Immature natural killer cell (primary cell): ENCODE data around the gene RGS21. TPM values are rescaled to one million over a fixed set of nuclear protein-coding genes. Genes with fewer than 3 reads are reported as not detected.

Source experiments
- DNase-seq, 3 donors: peaks; one replicate each; pipeline ENCODE4 v3.0.0; 2022; ENCODE audit warnings: mixed read lengths in 1 of 3
- H3K27ac Mint-ChIP-seq, 6 donors: one replicate each; pipeline ENCODE4 v1.8.0; 2020; ENCODE audit warnings: mixed read lengths in 6 of 6, mild to moderate bottlenecking in 5 of 6, inconsistent platforms in 4 of 6, moderate library complexity in 3 of 6
- H3K27me3 Mint-ChIP-seq, 3 donors: one replicate each; pipeline ENCODE4 v1.8.0; 2020 to 2021; ENCODE audit warnings: low read depth in 3 of 3, mild to moderate bottlenecking in 3 of 3, mixed read lengths in 3 of 3, moderate library complexity in 3 of 3, inconsistent platforms in 1 of 3
- H3K36me3 Mint-ChIP-seq, 3 donors: one replicate each; pipeline ENCODE4 v1.8.0; 2020; ENCODE audit warnings: mixed read lengths in 3 of 3, inconsistent platforms in 2 of 3, mild to moderate bottlenecking in 2 of 3
- H3K4me1 Mint-ChIP-seq, 2 donors: one replicate each; pipeline ENCODE4 v1.8.0; 2020; ENCODE audit warnings: inconsistent platforms in 2 of 2, mild to moderate bottlenecking in 2 of 2, mixed read lengths in 2 of 2, moderate library complexity in 1 of 2
- H3K4me3 Mint-ChIP-seq, 5 donors: one replicate each; pipeline ENCODE4 v1.8.0; 2020; ENCODE audit warnings: mild to moderate bottlenecking in 5 of 5, mixed read lengths in 5 of 5, inconsistent platforms in 3 of 5, moderate library complexity in 3 of 5
- H3K9me3 Mint-ChIP-seq, 6 donors: one replicate each; pipeline ENCODE4 v1.8.0; 2020; ENCODE audit warnings: mild to moderate bottlenecking in 6 of 6, mixed read lengths in 6 of 6, inconsistent platforms in 4 of 6, moderate library complexity in 3 of 6
- polyA plus RNA-seq, 3 donors: library from polyadenylated mRNA; unstranded; fragments of 300-500 nt; fragmentation: Illumina TruSeq; gene quantifications; one replicate each; pipeline ENCODE4 v1.2.3, GENCODE V29; 2021

RGS21 gene
- polyA plus RNA-seq, 3 donors from 2014 or later: not detected

GRCh38 chr1:192350356-192350755, 33.6 kb downstream of the RGS21 start:
- DNase-seq: no peak
- H3K27ac Mint-ChIP-seq: no peak overlapping the region
- peaks cover 0 to 4% (median under 1%) of the 10 kb centered on the region in 6 donors for H3K9me3 Mint-ChIP-seq
- H3K36me3 Mint-ChIP-seq: no peaks in the 10 kb centered on the region
- no peaks in the 10 kb centered on the region for H3K4me1 Mint-ChIP-seq
- H3K4me3 Mint-ChIP-seq: no peak overlapping the region
- H3K27me3 Mint-ChIP-seq: peaks cover 0 to 2% (median 0%) of the 10 kb centered on the region in 3 donors

- Mint-ChIP-seq H3K27me3 (peaks cover 0 to 2% (median 0%) of the 10 kb centered on the region in 3 donors), H3K9me3 (peaks cover 0 to 1% (median 0%) of the 10 kb centered on the region in 6 donors), H3K27ac (no peak overlapping the region), H3K4me3 (no peak overlapping the region), H3K36me3 (no peaks in the 10 kb centered on the region), H3K4me1 (no peaks in the 10 kb centered on the region)
- DNase-seq: no peak
These were observed 34.8 kb downstream of the RGS21 start for GRCh38 chr1:192351550-192351949.

- Mint-ChIP-seq H3K27me3 (no peaks in the 10 kb centered on the region), H3K4me1 (no peaks in the 10 kb centered on the region), H3K4me3 (no peak overlapping the region), H3K27ac (no peak overlapping the region), H3K9me3 (peaks cover 0 to 8% (median under 1%) of the 10 kb centered on the region in 6 donors), H3K36me3 (no peaks in the 10 kb centered on the region)
- DNase-seq: no peak
These were observed 41.1 kb downstream of the RGS21 start for GRCh38 chr1:192357924-192358323.

- no peak for DNase-seq
- Mint-ChIP-seq H3K27me3 (no peaks in the 10 kb centered on the region), H3K4me1 (no peaks in the 10 kb centered on the region), H3K36me3 (no peaks in the 10 kb centered on the region), H3K4me3 (no peak overlapping the region), H3K9me3 (peaks cover 0 to 8% (median under 1%) of the 10 kb centered on the region in 6 donors), H3K27ac (no peak overlapping the region)
These were observed 41.6 kb downstream of the RGS21 start for GRCh38 chr1:192358402-192358801.

GRCh38 chr1:192358822-192359221, 42.0 kb downstream of the RGS21 start:
- Mint-ChIP-seq H3K27ac (no peak overlapping the region), H3K36me3 (no peaks in the 10 kb centered on the region), H3K4me1 (no peaks in the 10 kb centered on the region), H3K27me3 (no peaks in the 10 kb centered on the region), H3K9me3 (peaks cover 0 to 8% (median under 1%) of the 10 kb centered on the region in 6 donors), H3K4me3 (no peak overlapping the region)
- no peak for DNase-seq

- H3K27me3 Mint-ChIP-seq: peaks cover 0 to 2% (median 0%) of the 10 kb centered on the region in 3 donors
- H3K4me1 Mint-ChIP-seq: no peaks in the 10 kb centered on the region
- H3K4me3 Mint-ChIP-seq: no peak overlapping the region
- peaks cover 0 to 3% (median 0%) of the 10 kb centered on the region in 6 donors for H3K9me3 Mint-ChIP-seq
- no peak overlapping the region for H3K27ac Mint-ChIP-seq
- no peaks in the 10 kb centered on the region for H3K36me3 Mint-ChIP-seq
- no peak for DNase-seq
These were observed 46.4 kb downstream of the RGS21 start for GRCh38 chr1:192363177-192363576.

GRCh38 chr1:192367436-192367835, 50.6 kb downstream of the RGS21 start:
- Mint-ChIP-seq H3K27ac (no peak overlapping the region), H3K4me1 (no peaks in the 10 kb centered on the region), H3K27me3 (peaks cover 0 to 2% (median 0%) of the 10 kb centered on the region in 3 donors), H3K4me3 (no peak overlapping the region), H3K9me3 (peaks cover 0 to 2% (median 0%) of the 10 kb centered on the region in 6 donors), H3K36me3 (no peaks in the 10 kb centered on the region)
- DNase-seq: no peak

- H3K4me1 Mint-ChIP-seq: no peaks in the 10 kb centered on the region
- H3K9me3 Mint-ChIP-seq: peaks cover 0 to 3% (median 0%) of the 10 kb centered on the region in 6 donors
- H3K36me3 Mint-ChIP-seq: no peaks in the 10 kb centered on the region
- no peak overlapping the region for H3K27ac Mint-ChIP-seq
- peaks cover 0 to 1% (median 0%) of the 10 kb centered on the region in 3 donors for H3K27me3 Mint-ChIP-seq
- DNase-seq: no peak
- H3K4me3 Mint-ChIP-seq: no peak overlapping the region
These were observed 58.5 kb downstream of the RGS21 start for GRCh38 chr1:192375306-192375705.

GRCh38 chr1:192376374-192376773, 59.6 kb downstream of the RGS21 start:
- Mint-ChIP-seq H3K27ac (no peak overlapping the region), H3K4me3 (no peak overlapping the region), H3K9me3 (peaks cover 0 to 3% (median under 1%) of the 10 kb centered on the region in 6 donors), H3K36me3 (no peaks in the 10 kb centered on the region), H3K4me1 (no peaks in the 10 kb centered on the region), H3K27me3 (peaks cover 0 to 3% (median 0%) of the 10 kb centered on the region in 3 donors)
- DNase-seq: no peak

- H3K36me3 Mint-ChIP-seq: no peaks in the 10 kb centered on the region
- no peaks in the 10 kb centered on the region for H3K4me1 Mint-ChIP-seq
- H3K27ac Mint-ChIP-seq: no peak overlapping the region
- H3K27me3 Mint-ChIP-seq: peaks cover 0 to 3% (median 0%) of the 10 kb centered on the region in 3 donors
- no peak for DNase-seq
- H3K9me3 Mint-ChIP-seq: peaks cover 0 to 3% (median 1%) of the 10 kb centered on the region in 6 donors
- no peak overlapping the region for H3K4me3 Mint-ChIP-seq
These were observed 61.5 kb downstream of the RGS21 start for GRCh38 chr1:192378276-192378675.

- no peaks in the 10 kb centered on the region for H3K4me1 Mint-ChIP-seq
- peaks cover 0 to 3% (median under 1%) of the 10 kb centered on the region in 3 donors for H3K27me3 Mint-ChIP-seq
- H3K36me3 Mint-ChIP-seq: no peaks in the 10 kb centered on the region
- H3K9me3 Mint-ChIP-seq: peaks cover 0 to 5% (median 3%) of the 10 kb centered on the region in 6 donors
- H3K27ac Mint-ChIP-seq: no peak overlapping the region
- no peak overlapping the region for H3K4me3 Mint-ChIP-seq
- DNase-seq: no peak
These were observed 62.1 kb downstream of the RGS21 start for GRCh38 chr1:192378878-192379277.

GRCh38 chr1:192379554-192379953, 62.8 kb downstream of the RGS21 start:
- no peaks in the 10 kb centered on the region for H3K36me3 Mint-ChIP-seq
- no peak overlapping the region for H3K27ac Mint-ChIP-seq
- H3K4me1 Mint-ChIP-seq: no peaks in the 10 kb centered on the region
- H3K4me3 Mint-ChIP-seq: no peak overlapping the region
- H3K27me3 Mint-ChIP-seq: peaks cover 0 to 3% (median 1%) of the 10 kb centered on the region in 3 donors
- no peak for DNase-seq
- peaks cover 0 to 5% (median 3%) of the 10 kb centered on the region in 6 donors for H3K9me3 Mint-ChIP-seq

GRCh38 chr1:192382758-192383157, 66.0 kb downstream of the RGS21 start:
- peaks cover 0 to 3% (median 1%) of the 10 kb centered on the region in 3 donors for H3K27me3 Mint-ChIP-seq

GRCh38 chr1:192386051-192386650, 69.4 kb downstream of the RGS21 start:
- H3K27ac Mint-ChIP-seq: no peak overlapping the region
- no peaks in the 10 kb centered on the region for H3K36me3 Mint-ChIP-seq
- H3K27me3 Mint-ChIP-seq: peaks cover 0 to 1% (median 0%) of the 10 kb centered on the region in 3 donors
- no peak for DNase-seq
- no peak overlapping the region for H3K4me3 Mint-ChIP-seq
- H3K9me3 Mint-ChIP-seq: peaks cover 0 to 6% (median 3%) of the 10 kb centered on the region in 6 donors
- H3K4me1 Mint-ChIP-seq: no peaks in the 10 kb centered on the region

More at GRCh38 chr1:192382758-192383157, 66.0 kb downstream of the RGS21 start:
- no peaks in the 10 kb centered on the region for H3K36me3 Mint-ChIP-seq
- no peak overlapping the region for H3K27ac Mint-ChIP-seq
- no peak for DNase-seq
- H3K4me1 Mint-ChIP-seq: no peaks in the 10 kb centered on the region
- H3K9me3 Mint-ChIP-seq: peaks cover 0 to 8% (median 3%) of the 10 kb centered on the region in 6 donors
- H3K4me3 Mint-ChIP-seq: no peak overlapping the region

GRCh38 chr1:192395211-192395610, 78.4 kb downstream of the RGS21 start:
- no peak overlapping the region for H3K27ac Mint-ChIP-seq
- no peak for DNase-seq
- H3K4me1 Mint-ChIP-seq: no peaks in the 10 kb centered on the region
- no peak overlapping the region for H3K4me3 Mint-ChIP-seq
- peaks cover 0 to 4% (median 0%) of the 10 kb centered on the region in 6 donors for H3K9me3 Mint-ChIP-seq
- no peaks in the 10 kb centered on the region for H3K36me3 Mint-ChIP-seq
- H3K27me3 Mint-ChIP-seq: peaks cover 0 to 3% (median 2%) of the 10 kb centered on the region in 3 donors
